HG03469 (cell line): ENCODE data around the gene MRGPRF.
"Not testable (repeated sequence)": the region's sequence is repeated elsewhere in the genome, so short reads cannot be mapped to it uniquely, and the experiment has no call there.

Experiments
- ATAC-seq: cut with Tn5 transposase; IDR thresholded peaks from one replicate; pipeline ENCODE4 v1.9.1; 2021; ENCODE audit warnings: mild to moderate bottlenecking, moderate library complexity, moderate number of reproducible peaks; ENCODE audit not compliant: unreplicated experiment

MRGPRF gene

GRCh38 chr11:69004411-69005182, 8.4 kb downstream of the MRGPRF start:
- ATAC-seq: no peak

GRCh38 chr11:69003866-69004367, 9.1 kb downstream of the MRGPRF start:
- ATAC-seq: no peak

- no peak for ATAC-seq
Measured at GRCh38 chr11:69003301-69003865, 9.7 kb downstream of the MRGPRF start.

- no peak for ATAC-seq
Measured at GRCh38 chr11:69002570-69003231, 10.3 kb downstream of the MRGPRF start.

- ATAC-seq: no peak
Measured at GRCh38 chr11:69002110-69002569, 10.9 kb downstream of the MRGPRF start.

GRCh38 chr11:69001243-69002081, 11.6 kb downstream of the MRGPRF start:
- ATAC-seq: no peak

- ATAC-seq: no peak
Measured at GRCh38 chr11:69000831-69001242, 12.2 kb downstream of the MRGPRF start.

GRCh38 chr11:69000391-69000790, 12.7 kb downstream of the MRGPRF start:
- no peak for ATAC-seq

GRCh38 chr11:68999748-69000355, 13.2 kb downstream of the MRGPRF start:
- ATAC-seq: not testable (repeated sequence)

GRCh38 chr11:68999093-68999747, 13.8 kb downstream of the MRGPRF start:
- no peak for ATAC-seq

GRCh38 chr11:68998390-68998911, 14.6 kb downstream of the MRGPRF start:
- no peak for ATAC-seq

- ATAC-seq: no peak
Measured at GRCh38 chr11:68997995-68998348, 15.1 kb downstream of the MRGPRF start.

- ATAC-seq: no peak
Measured at GRCh38 chr11:68997124-68997994, 15.7 kb downstream of the MRGPRF start.

GRCh38 chr11:68996376-68997123, 16.5 kb downstream of the MRGPRF start:
- no peak for ATAC-seq

GRCh38 chr11:68994894-68995285, 18.2 kb downstream of the MRGPRF start:
- no peak for ATAC-seq

- no peak for ATAC-seq
Measured at GRCh38 chr11:68994161-68994893, 18.7 kb downstream of the MRGPRF start.

GRCh38 chr11:68993546-68993945, 19.5 kb downstream of the MRGPRF start:
- no peak for ATAC-seq
